Epidermal melanocyte (primary cell): ENCODE data around the gene GABRB3.

Source experiments
- DNase-seq: peaks from one replicate; pipeline ENCODE4 v3.0.0; 2011; ENCODE audit warnings: low spot score; ENCODE audit not compliant: insufficient read length

Gene GABRB3

GRCh38 chr15:26679927-26680326 is 92.9 kb downstream of the GABRB3 start:
- DNase-seq: no peak

GRCh38 chr15:26676115-26676514 is 96.8 kb downstream of the GABRB3 start:
- DNase-seq: no peak

- no peak for DNase-seq
Measured at GRCh38 chr15:26674467-26674866, 98.4 kb downstream of the GABRB3 start.

- no peak for DNase-seq
Measured at GRCh38 chr15:26673445-26673844, 99.4 kb downstream of the GABRB3 start.

- no peak for DNase-seq
Measured at GRCh38 chr15:26670116-26670515, 102.8 kb downstream of the GABRB3 start.

- no peak for DNase-seq
Measured at GRCh38 chr15:26667222-26667988, 105.5 kb downstream of the GABRB3 start.

- no peak for DNase-seq
Measured at GRCh38 chr15:26665957-26666791, 106.7 kb downstream of the GABRB3 start.

GRCh38 chr15:26662283-26662682 is 110.6 kb downstream of the GABRB3 start:
- DNase-seq: no peak

GRCh38 chr15:26661748-26662147 is 111.1 kb downstream of the GABRB3 start:
- DNase-seq: no peak

- DNase-seq: no peak
Measured at GRCh38 chr15:26661107-26661506, 111.8 kb downstream of the GABRB3 start.

GRCh38 chr15:26660241-26660640 is 112.6 kb downstream of the GABRB3 start:
- no peak for DNase-seq

- no peak for DNase-seq
Measured at GRCh38 chr15:26658290-26658689, 114.6 kb downstream of the GABRB3 start.

GRCh38 chr15:26656080-26656479 is 116.8 kb downstream of the GABRB3 start:
- no peak for DNase-seq

GRCh38 chr15:26651909-26652308 is 121.0 kb downstream of the GABRB3 start:
- DNase-seq: no peak

GRCh38 chr15:26648676-26649075 is 124.2 kb downstream of the GABRB3 start:
- no peak for DNase-seq

GRCh38 chr15:26644948-26645347 is 127.9 kb downstream of the GABRB3 start:
- DNase-seq: no peak

GRCh38 chr15:26641144-26641543 is 131.7 kb downstream of the GABRB3 start:
- no peak for DNase-seq

- DNase-seq: no peak
Measured at GRCh38 chr15:26640601-26641000, 132.3 kb downstream of the GABRB3 start.

- no peak for DNase-seq
Measured at GRCh38 chr15:26639966-26640365, 132.9 kb downstream of the GABRB3 start.

GRCh38 chr15:26635614-26636013 is 137.3 kb downstream of the GABRB3 start:
- DNase-seq: no peak

- no peak for DNase-seq
Measured at GRCh38 chr15:26635105-26635504, 137.8 kb downstream of the GABRB3 start.

GRCh38 chr15:26634319-26634718 is 138.5 kb downstream of the GABRB3 start:
- no peak for DNase-seq

- DNase-seq: no peak
Measured at GRCh38 chr15:26632500-26632899, 140.4 kb downstream of the GABRB3 start.
